ENCODE measurements around the gene KRTAP5-3. TPM values are rescaled to one million over a fixed set of nuclear protein-coding genes. Genes with fewer than 3 reads are reported as not detected.

The KRTAP5-3 gene
- total and polyA plus RNA-seq, 2 of the 13 experiments (the other 11 are each of a cell fraction or from before 2014, with no cell fraction given), result not detected

- TF ChIP-seq, protein P1, sequence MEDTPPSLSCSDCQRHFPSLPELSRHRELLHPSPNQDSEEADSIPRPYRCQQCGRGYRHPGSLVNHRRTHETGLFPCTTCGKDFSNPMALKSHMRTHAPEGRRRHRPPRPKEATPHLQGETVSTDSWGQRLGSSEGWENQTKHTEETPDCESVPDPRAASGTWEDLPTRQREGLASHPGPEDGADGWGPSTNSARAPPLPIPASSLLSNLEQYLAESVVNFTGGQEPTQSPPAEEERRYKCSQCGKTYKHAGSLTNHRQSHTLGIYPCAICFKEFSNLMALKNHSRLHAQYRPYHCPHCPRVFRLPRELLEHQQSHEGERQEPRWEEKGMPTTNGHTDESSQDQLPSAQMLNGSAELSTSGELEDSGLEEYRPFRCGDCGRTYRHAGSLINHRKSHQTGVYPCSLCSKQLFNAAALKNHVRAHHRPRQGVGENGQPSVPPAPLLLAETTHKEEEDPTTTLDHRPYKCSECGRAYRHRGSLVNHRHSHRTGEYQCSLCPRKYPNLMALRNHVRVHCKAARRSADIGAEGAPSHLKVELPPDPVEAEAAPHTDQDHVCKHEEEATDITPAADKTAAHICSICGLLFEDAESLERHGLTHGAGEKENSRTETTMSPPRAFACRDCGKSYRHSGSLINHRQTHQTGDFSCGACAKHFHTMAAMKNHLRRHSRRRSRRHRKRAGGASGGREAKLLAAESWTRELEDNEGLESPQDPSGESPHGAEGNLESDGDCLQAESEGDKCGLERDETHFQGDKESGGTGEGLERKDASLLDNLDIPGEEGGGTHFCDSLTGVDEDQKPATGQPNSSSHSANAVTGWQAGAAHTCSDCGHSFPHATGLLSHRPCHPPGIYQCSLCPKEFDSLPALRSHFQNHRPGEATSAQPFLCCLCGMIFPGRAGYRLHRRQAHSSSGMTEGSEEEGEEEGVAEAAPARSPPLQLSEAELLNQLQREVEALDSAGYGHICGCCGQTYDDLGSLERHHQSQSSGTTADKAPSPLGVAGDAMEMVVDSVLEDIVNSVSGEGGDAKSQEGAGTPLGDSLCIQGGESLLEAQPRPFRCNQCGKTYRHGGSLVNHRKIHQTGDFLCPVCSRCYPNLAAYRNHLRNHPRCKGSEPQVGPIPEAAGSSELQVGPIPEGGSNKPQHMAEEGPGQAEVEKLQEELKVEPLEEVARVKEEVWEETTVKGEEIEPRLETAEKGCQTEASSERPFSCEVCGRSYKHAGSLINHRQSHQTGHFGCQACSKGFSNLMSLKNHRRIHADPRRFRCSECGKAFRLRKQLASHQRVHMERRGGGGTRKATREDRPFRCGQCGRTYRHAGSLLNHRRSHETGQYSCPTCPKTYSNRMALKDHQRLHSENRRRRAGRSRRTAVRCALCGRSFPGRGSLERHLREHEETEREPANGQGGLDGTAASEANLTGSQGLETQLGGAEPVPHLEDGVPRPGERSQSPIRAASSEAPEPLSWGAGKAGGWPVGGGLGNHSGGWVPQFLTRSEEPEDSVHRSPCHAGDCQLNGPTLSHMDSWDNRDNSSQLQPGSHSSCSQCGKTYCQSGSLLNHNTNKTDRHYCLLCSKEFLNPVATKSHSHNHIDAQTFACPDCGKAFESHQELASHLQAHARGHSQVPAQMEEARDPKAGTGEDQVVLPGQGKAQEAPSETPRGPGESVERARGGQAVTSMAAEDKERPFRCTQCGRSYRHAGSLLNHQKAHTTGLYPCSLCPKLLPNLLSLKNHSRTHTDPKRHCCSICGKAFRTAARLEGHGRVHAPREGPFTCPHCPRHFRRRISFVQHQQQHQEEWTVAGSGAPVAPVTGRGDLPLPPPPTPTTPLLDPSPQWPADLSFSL (CRISPR knock-in tag; IDR thresholded peaks at IDR 0.05), result no peak
- TF ChIP-seq ZHX1 (CRISPR knock-in tag; IDR thresholded peaks at IDR 0.05; ENCODE audit: low read depth), result no peak
Measured at GRCh38 chr11:1636291-1636950, 28.2 kb upstream of the KRTAP5-3 start (continued).
